SH-SY5Y (cell line): ENCODE measurements around the gene CCDC3.

Experiments
- GATA2 ChIP-seq: IDR thresholded peaks from 2 replicates; pipeline ENCODE4 v1.6.1; 2011; ENCODE audit warnings: mild to moderate bottlenecking, low read depth, low read length
- GATA3 ChIP-seq: IDR thresholded peaks from 2 replicates; pipeline ENCODE4 v1.6.1; 2011; ENCODE audit warnings: low read depth, mild to moderate bottlenecking, low read length, moderate library complexity

CCDC3 gene

DNA sequence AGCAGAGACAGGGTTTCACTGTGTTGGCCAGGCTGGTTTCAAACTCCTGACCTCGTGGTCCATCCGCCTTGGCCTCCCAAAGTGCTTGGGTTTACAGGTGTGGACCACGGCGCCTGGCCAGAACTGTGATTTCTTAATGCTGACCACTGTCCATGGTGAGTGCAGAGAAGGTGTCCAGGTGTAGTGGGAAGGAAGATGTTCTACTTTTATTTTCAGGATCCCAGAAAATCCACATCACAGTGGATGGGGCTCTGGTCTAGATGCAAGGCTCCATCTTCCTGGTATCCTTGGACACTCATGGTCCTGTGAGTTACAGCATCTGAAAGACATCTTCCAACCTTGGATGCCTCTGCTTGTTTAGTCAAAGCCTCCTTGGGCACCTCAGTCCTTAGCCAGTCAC lies 92.7 kb downstream of the CCDC3 start:
- TF ChIP-seq GATA2 (no peak), GATA3 (no peak)

GRCh38 chr10:12907656-12908055 lies 93.9 kb downstream of the CCDC3 start:
- no peak for TF ChIP-seq GATA2
- TF ChIP-seq GATA3, result no peak

GRCh38 chr10:12906051-12906541 lies 95.4 kb downstream of the CCDC3 start:
- TF ChIP-seq GATA2 (no peak), GATA3 (no peak)

GRCh38 chr10:12905067-12905466 lies 96.4 kb downstream of the CCDC3 start:
- TF ChIP-seq GATA3, result no peak
- TF ChIP-seq GATA2, result no peak

GRCh38 chr10:12902851-12903358 lies 98.6 kb downstream of the CCDC3 start:
- TF ChIP-seq GATA3 (no peak), GATA2 (no peak)

- TF ChIP-seq GATA3, result no peak
- no peak for TF ChIP-seq GATA2
Observed at GRCh38 chr10:12902135-12902572, 99.4 kb downstream of the CCDC3 start.

GRCh38 chr10:12899546-12899945 lies 102.0 kb downstream of the CCDC3 start:
- TF ChIP-seq GATA2 (no peak), GATA3 (no peak)

- TF ChIP-seq GATA3 (no peak), GATA2 (no peak)
Observed at GRCh38 chr10:12898271-12898670, 103.2 kb downstream of the CCDC3 start.

DNA sequence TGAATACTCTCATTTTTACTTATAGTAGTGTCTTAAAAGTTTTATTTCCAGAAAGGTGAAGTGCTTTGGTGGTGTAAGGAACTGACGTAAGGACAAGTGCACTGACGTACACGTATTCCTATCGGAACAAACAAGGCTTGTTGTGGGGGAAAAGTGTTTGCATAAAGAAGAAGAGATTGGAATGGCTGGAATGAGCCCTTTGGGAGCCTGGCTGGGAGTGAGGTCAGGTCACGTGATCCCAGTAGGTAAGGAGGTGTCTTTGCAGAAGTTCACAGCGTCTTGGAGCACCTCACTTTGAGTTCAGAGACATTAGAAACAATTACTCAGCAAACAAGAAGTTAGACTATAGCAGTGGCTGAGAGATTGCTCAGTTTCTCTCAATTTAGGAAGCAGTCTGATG lies 104.2 kb downstream of the CCDC3 start:
- TF ChIP-seq GATA2 (no peak), GATA3 (no peak)

- TF ChIP-seq GATA2, result no peak
- TF ChIP-seq GATA3, result no peak
Observed at GRCh38 chr10:12896251-12896650, 105.3 kb downstream of the CCDC3 start.

DNA sequence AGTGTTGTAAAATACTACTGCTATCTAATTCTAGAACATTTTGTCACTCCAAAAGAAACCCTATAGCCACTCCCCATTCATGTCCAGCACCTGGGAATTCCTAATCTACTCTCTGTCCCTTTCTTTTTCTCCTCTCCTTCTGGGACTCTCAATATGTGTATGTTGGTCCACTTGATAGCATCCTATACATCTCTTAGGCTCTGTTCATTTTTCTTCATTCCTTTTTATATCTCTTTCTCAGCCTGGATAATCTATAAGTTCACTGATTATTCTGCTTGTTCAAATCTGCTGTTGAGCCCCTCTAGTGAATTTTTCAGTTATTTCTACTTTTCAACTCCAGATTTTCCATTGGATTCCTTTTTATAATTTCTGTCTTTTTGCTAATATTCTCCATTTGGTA lies 108.6 kb downstream of the CCDC3 start:
- TF ChIP-seq GATA2, result no peak
- TF ChIP-seq GATA3, result no peak

DNA sequence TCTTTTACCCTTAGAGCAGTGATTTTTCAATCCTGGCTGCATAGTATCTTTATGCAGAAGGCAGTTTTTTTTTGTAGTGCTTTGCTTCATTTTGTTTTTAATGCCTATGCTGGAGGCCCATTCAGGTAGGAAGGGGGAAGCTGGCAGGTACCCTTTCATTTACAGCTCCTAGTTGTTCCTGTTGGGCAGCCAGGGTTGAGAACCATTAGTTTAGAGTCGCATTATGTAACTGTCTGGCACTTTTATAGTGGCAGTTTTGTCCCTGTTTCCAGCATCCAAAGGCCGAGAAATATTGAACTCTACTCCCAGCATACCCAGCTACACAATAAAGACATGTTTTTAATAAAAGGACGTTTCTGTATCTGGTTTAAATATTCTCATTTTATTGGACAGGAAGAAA lies 110.6 kb downstream of the CCDC3 start:
- TF ChIP-seq GATA2, result no peak
- no peak for TF ChIP-seq GATA3

GRCh38 chr10:12888470-12888869 lies 113.0 kb downstream of the CCDC3 start:
- TF ChIP-seq GATA2 (no peak), GATA3 (no peak)

- no peak for TF ChIP-seq GATA2
- no peak for TF ChIP-seq GATA3
Observed at GRCh38 chr10:12887780-12888179, 113.7 kb downstream of the CCDC3 start.

DNA sequence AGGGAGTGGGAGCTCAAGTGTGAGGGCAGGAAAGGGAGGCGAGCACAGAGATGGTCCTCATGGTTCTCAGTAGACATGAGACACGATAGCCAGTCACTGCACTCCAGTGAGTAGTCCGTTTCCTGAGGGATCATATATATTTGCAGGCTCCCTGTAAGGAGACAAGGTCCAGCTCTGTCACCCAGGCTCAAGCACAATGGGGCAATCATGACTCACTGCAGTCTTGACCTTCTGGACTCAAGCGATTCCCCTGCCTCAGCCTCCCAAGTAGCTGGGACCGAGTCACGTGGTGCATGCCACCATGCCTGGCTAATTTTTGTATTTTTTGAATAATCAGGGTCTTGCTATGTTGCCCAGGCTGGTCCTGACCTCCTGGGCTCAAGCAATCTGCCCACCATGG lies 116.7 kb downstream of the CCDC3 start:
- TF ChIP-seq GATA3, result no peak
- no peak for TF ChIP-seq GATA2

GRCh38 chr10:12880423-12880822 lies 121.1 kb downstream of the CCDC3 start:
- no peak for TF ChIP-seq GATA3
- TF ChIP-seq GATA2, result no peak
